OCI-LY7 (cell line): Measurements from ENCODE around the gene TMEM19.

Experiments
- CTCF ChIP-seq: fragments of 200-600 bp; sonication (generic); conservative IDR thresholded peaks from 2 replicates; pipeline ENCODE4 v1.5.1; 2014; ENCODE audit warnings: mild to moderate bottlenecking, antibody characterized with exemption, low read length, moderate library complexity, mixed read lengths
- EZH2phosphoT487 ChIP-seq: fragments of 200-600 bp; sonication (generic); IDR thresholded peaks from 2 replicates; pipeline ENCODE4 v1.6.1; 2018; ENCODE audit warnings: low read depth, borderline replicate concordance, mild to moderate bottlenecking, mixed run types, antibody characterized with exemption, low read length, moderate library complexity, mixed read lengths

DNA sequence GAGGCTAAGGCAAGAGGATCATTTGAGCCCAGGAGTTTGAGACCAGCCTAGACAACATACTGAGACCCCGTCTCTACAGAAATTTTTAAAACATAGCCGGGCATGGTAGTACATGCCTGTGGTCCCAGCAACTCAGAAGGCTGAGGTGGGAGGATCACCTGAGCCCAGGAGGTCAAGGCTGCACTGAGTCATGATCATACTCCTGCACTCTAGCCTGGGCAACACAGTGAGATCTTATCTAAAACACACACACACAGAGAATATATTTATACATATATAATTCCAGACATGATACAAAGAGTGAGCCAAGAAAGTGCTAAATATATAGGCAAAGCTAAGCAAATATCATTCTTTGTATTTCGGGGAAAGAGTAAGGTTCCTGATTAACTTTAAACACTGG lies 31.7 kb upstream of the TMEM19 start:
- TF ChIP-seq CTCF (no peak), EZH2phosphoT487 (no peak)
